HG03139 (cell line): ENCODE data around the gene GGTLC3.
"Not testable (repeated sequence)": the region's sequence is repeated elsewhere in the genome, so short reads cannot be mapped to it uniquely, and the experiment has no call there.

Experiments used
- ATAC-seq: cut with Tn5 transposase; IDR thresholded peaks from one replicate; pipeline ENCODE4 v1.9.1; 2021; ENCODE audit not compliant: unreplicated experiment

The GGTLC3 gene

DNA sequence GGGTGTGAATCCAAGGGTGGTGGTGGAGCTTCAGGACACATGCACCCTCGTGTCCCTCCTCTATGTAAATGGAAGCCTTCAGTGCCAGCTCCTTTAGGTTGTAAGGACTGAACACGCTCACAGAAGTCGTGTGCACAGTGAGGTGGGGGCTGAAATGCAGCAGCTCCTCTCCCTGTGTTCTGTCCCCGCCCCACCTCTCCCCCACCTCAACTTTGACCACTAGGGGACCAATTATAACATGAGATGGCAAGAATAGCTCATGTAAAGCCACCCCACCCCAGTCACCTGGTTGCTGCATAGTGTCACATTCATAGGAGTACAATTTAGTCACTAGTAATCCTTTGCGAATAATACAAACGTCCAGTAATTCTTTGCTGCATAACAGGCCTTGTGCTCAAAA, 4.8 kb upstream of the GGTLC3 start:
- ATAC-seq: not testable (repeated sequence)

DNA sequence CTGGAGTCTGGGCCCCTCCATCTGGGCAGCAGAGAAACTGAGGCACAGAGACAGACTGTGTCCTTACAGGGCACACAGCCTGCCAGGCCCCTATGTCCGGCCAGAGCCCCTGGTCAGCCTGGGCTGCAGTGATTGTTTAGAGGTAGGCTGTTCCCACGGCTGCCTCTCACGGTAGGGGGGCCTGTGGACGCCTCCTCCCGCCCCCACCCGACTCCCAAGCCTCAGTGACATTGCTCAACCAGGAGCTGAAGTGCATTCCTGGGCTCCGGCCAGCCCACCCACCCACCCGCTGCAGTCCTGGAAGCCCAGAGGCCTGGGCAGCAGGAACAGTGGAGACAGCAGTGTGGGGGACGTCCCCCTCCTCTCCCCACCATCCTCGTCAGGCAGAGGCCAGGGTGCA, 4.5 kb downstream of the GGTLC3 start:
- ATAC-seq: not testable (repeated sequence)

DNA sequence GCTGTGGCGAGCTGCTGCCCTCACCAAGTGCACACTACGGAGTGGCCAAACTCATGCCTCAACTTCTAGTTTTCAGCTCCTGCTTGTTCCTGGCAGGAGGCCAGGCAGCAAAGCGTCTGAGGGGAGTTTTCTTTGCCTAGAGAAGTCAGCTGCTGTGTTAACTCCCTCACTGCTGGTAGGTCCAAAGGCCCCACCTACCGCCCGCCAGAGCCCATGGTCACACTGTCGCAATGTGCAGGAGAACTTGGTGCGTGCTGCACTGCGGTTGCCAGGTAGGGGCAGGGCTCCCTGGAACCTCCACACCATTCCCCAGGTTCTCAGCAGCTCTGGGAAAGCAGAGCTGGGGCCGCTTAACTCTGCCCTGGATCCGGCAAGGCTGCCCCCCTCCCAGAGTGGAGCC, 5.6 kb downstream of the GGTLC3 start:
- not testable (repeated sequence) for ATAC-seq

DNA sequence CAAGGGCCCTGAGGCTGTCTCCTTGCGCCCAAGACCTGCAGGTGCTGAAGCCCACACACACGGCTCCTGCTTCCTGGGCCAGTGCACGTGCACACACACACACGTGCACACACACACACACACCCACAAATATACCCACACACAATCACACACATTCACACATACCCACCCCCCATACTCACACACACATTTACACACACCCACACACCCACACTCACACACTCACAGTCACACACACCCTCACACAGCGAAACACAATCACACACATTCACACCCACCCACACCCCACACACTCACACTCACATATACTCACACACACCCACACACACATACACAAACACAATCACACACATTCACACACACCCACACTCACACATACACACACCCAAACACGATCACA, 6.6 kb downstream of the GGTLC3 start:
- ATAC-seq: not testable (repeated sequence)

DNA sequence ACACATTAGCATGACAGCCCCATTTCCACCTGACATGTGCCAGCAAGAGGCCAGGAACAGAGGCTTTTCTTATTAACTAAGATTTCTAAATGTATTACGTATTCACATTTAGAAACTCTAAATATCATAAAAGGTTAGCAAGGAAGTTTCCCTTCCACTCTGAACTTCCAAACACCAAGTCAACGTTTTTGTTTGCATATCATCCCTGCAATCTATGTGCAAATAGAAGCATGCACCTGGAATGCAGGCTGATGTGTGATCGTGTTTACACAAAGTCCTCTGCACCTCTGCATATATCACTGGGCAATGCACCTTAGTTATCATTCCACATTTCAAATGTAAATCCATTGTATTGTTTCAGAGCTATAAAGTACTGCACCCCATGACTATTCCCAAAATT, 21.7 kb downstream of the GGTLC3 start:
- not testable (repeated sequence) for ATAC-seq
